GM18861 (cell line): ENCODE measurements around the gene CHD9.

Source experiments
- ATAC-seq: cut with Tn5 transposase; IDR thresholded peaks from one replicate; pipeline ENCODE4 v1.9.1; 2021; ENCODE audit not compliant: unreplicated experiment

Gene CHD9

GRCh38 chr16:53191413-53191812 is 136.6 kb downstream of the CHD9 start:
- no peak for ATAC-seq

DNA sequence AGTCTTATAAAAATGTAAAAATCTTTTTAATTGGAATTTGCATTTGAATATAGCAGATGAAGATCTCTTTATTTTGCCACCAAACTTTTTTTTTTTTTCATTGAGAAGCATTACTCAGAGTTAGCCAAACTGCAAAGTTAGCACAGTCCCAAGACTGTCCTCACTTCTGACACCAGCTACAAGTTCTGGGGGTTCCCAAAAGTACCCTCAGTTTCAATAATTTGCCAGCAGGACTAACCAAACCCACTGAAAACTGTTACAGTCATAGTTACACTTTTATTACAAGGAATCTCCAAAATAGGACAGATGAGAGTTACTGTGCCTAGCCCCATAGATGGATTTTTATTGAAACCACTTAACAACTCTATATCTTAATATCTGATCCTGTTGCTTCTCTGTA is 144.1 kb downstream of the CHD9 start:
- no peak for ATAC-seq

GRCh38 chr16:53201900-53202299 is 147.1 kb downstream of the CHD9 start:
- no peak for ATAC-seq

- ATAC-seq: no peak
Observed at GRCh38 chr16:53202398-53202797, 147.6 kb downstream of the CHD9 start.

DNA sequence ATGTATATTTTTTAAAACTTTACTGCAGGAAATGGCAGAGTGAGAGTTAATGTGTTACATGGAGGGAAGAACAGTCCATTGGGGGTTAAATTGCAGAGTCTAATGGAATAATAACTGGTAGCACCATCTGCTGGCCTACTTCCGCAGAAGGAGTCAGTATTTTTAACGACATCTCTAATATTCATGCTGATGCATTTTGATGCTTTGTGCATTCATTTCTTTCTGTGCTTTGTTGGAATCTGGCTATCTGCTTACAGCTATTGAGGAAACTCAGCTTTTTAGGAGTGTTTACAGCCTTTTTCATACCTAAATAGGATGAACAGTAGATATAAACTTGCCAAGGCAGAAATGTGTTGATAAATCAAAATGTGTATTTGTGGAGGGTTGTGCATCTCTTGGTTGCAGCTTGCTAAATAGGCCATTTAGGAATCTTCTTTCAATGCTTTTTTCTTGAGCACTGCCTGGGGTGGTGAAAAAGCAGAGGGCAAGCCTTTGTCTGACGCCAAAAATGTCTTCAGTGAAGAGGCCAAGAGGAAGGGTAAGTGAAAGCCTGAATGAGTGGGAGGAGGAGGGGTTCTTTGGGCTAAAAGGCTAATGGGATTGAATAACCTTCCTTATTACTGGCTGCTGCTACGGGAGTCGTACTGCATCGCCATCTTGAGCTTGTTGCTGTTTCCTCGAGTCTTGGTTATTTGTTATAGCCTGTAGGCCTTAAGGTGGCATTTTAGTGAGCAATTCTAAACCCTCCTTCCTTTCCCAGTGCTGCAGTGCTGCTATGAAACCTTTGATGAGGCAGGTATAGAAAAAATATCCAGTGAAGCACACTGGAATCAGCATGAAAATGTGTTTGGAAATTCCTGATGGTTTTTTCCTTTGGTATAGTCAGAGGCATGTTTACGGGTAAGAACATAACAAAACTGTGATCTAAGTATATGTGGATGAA is 153.3 kb downstream of the CHD9 start:
- peak; percentile 65 for ATAC-seq

DNA sequence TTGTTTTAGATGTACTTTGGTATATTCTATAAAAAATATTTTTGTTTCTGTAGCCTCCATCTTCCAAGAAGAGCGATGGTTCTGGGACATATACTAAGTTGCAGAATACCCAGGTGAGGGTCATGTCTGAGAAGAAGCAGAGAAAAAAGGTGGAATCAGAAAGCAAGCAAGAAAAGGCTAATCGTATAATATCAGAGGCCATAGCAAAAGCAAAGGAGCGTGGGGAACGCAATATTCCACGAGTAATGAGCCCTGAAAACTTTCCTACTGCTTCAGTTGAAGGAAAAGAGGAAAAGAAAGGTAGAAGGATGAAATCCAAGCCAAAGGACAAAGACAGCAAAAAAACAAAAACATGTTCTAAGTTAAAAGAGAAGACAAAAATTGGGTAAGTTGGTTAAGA is 154.6 kb downstream of the CHD9 start:
- no peak for ATAC-seq

GRCh38 chr16:53209877-53210276 is 155.1 kb downstream of the CHD9 start:
- no peak for ATAC-seq

GRCh38 chr16:53211253-53211652 is 156.5 kb downstream of the CHD9 start:
- no peak for ATAC-seq

- ATAC-seq: no peak
Observed at GRCh38 chr16:53212893-53213223, 158.1 kb downstream of the CHD9 start.

DNA sequence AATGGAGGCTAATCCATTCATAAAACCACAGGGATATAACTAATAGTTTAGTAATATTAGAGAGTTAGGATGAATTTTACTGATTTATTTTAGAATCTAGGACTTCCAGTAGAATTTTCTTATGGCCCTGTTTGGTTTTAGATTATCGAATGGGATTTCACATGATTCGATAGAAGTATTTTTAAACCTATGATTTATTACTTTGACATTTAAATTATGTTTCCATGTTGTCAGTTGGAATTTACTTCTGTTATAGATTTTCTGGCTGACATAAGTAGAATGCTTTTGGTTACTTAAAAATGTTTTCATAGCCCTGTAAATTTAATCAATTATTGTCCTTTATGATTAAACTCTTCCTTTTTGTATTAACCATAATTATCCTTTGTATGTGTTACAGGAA is 158.8 kb downstream of the CHD9 start:
- ATAC-seq: no peak

DNA sequence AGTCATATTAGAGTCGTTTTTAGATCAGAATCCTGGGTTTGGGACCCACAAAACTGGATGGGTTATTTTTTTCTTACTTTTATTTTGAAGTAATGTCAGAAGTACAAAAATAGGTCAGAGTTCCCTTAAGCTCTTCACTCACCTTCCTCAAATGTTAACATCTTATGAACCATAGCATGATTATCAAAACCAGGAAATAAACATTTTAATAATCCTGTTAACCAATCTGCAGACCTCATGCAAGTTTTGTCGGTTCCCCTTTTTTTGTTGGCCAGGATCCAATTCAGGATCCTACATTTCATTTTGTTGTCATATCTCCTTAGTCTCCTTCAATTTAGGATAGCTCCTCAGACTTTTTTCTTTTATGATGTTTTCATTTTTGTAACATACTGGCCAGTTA is 162.0 kb downstream of the CHD9 start:
- no peak for ATAC-seq

DNA sequence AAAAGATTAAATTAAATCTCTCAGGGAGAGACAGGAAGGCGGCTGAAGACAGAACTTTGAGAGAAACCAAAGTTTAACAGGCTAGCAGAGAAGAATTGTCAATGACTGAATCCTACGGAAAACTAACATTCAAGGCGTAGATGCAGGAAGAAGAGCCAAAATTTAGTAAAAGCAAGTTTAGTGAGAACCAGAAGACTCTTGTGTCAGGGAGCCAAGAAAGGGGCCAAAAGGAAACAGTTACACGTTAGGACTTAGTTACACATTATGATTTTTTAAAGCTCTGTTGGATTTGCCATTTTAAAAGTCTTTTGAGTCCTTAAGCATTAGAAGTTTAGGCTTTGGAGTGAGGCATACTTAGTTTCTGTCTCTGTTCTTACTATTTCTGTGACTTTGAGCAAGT is 164.6 kb downstream of the CHD9 start:
- ATAC-seq: no peak

GRCh38 chr16:53219795-53220454 is 165.1 kb downstream of the CHD9 start:
- ATAC-seq: no peak

DNA sequence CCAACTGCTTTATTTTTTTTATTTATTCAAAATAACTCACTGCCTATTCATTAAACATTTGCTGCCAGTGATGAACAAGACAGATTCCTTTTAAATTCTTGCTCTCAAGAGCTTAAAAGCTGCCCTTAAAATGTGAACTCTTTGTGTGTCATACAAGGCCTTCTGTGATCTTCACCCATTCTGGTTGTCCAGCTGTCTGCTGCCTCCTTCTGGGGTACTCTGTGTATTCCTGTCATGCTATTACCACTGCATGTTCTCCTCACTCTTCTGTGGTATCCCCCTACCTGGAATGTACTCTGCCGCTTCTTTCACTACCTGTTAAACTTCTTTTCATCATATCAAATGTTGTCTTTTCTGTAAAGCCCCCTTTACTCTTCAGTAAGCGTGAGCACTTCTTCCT is 165.8 kb downstream of the CHD9 start:
- no peak for ATAC-seq

DNA sequence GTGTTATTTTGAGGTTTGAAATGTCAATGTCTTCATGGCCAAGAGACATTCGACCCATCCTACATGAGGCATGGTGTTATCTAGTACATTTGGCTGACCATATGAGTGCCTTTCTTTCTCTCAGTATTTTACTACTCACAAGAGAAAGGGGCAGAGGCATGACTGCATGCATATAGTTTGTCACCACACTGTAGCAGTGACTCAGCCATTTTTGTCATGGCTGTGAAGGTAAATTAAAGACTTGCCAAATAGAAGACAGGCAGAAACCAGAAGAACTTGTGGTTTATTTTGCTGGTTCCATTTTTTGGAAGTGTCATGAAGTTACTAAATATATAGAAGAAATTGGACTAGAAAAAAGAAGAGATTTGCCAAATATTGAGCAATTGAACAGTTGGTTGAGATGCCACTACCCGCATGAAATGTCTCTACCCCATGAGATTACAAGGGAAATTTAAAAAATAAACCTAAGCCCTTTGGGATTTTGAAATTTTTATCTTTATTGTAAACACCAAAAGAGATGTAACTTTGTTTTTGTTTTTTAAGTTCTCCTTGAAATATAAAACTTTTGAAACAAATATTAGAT is 170.3 kb downstream of the CHD9 start:
- ATAC-seq: no peak

DNA sequence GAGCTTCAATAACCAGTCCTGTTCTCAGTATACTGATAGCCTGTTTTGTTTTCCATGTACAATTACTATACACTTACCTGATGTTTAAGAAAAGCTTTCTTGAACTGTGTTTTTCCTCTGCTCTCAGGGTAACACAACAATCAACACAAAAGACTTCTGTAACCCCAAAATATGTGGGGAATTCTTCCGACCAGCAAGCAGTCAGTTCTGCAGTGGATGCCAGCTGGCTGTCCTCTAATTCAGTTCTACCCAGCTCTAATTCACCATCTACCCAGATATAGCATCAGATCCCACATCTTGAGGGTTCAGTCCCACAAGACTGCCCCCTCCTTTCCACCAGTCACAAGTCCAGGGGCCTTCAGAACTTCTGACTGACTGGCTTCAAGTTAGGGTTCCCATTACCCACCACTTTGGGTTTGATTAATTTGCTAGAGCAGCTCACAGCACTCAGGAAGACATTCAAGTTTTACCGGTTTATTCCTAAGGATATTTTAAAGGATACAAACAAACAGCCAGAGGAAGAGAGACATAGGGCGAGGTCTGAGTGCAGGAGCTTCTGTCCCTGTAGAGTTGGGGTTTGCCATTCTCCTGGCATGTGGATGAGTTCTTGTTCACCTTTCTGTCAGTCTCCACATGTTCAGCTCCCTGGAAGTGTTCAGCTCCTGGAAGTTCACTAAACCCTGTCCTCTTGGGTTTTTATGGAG is 178.2 kb downstream of the CHD9 start:
- ATAC-seq: no peak

DNA sequence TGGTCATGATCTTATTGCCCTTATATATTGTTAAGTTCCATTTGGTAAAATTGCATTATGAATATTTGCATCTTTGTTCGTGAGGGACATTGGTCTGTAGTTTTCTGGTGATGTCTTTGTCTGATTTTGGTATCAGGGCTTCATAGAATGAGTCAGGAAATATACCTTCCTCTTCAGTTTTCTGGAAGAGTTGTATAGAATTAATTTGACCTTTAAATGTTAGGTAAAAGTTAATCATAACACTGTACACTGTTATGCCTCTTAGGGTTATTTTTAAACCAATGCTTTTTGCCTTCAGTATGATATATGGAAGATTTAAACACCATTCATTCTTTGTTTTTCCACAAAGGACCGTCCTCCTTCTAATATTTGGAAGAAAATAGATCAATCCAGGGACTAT is 180.0 kb downstream of the CHD9 start:
- ATAC-seq: no peak

GRCh38 chr16:53235851-53236250 is 181.1 kb downstream of the CHD9 start:
- no peak for ATAC-seq

DNA sequence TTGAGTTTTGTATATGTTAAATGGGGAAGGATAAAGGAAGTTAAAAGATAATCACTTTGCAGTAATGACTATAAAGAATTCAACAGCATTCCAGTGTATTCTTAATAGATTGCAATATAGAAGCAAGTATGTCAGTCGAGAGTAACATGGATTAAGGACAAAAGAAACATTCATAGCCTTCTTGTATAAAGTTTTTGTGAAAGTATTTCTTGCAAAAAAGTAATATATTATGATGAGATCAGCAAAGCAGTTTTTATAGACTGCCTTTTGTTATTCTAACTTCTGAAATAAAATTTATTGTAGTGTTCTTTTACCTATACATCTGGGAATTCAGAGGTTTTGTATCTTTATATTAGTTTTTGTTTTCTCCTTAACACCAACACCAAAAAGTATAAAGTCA is 194.5 kb downstream of the CHD9 start:
- ATAC-seq: no peak

DNA sequence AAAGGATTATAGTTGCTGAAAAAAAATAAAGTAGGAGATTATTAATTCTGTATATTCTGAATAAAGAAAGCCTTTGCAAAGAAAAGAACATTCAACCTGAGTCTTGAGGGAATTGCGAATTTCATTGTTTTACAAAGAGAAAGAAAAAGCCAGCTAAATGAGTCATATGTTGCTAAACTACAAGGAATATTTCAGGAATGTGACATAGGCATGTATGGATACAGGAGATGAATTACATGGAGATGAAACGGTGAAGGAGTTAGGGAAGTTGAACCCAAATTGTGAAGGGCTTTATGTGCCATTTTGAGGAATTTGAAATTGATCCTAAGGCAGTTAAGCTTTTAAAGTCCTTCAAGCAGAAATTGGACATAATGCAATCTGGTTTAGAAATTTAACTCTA is 202.2 kb downstream of the CHD9 start:
- no peak for ATAC-seq

- no peak for ATAC-seq
Observed at GRCh38 chr16:53258809-53259208, 204.0 kb downstream of the CHD9 start.

GRCh38 chr16:53261276-53261675 is 206.5 kb downstream of the CHD9 start:
- no peak for ATAC-seq
